Retinal pigment epithelial cell (primary cell): Measurements from ENCODE around the gene APOE.
"Not testable (repeated sequence)": the region's sequence is repeated elsewhere in the genome, so short reads cannot be mapped to it uniquely, and the experiment has no call there.

Experiments
- DNase-seq: peaks from one replicate; pipeline ENCODE4 v3.0.0-alpha.2; 2010; ENCODE audit warnings: low read depth
- H3K4me3 ChIP-seq: 2 replicates; pipeline ENCODE4 v1.5.1; 2011; ENCODE audit warnings: mild to moderate bottlenecking, low read length, control low read depth, moderate library complexity
- TF ChIP-seq, protein P1 (sequence below): conservative IDR thresholded peaks from 2 replicates; pipeline ENCODE4 v1.5.1; 2011; ENCODE audit warnings: low read depth, low read length, control low read depth, inconsistent platforms

The APOE gene

DNA sequence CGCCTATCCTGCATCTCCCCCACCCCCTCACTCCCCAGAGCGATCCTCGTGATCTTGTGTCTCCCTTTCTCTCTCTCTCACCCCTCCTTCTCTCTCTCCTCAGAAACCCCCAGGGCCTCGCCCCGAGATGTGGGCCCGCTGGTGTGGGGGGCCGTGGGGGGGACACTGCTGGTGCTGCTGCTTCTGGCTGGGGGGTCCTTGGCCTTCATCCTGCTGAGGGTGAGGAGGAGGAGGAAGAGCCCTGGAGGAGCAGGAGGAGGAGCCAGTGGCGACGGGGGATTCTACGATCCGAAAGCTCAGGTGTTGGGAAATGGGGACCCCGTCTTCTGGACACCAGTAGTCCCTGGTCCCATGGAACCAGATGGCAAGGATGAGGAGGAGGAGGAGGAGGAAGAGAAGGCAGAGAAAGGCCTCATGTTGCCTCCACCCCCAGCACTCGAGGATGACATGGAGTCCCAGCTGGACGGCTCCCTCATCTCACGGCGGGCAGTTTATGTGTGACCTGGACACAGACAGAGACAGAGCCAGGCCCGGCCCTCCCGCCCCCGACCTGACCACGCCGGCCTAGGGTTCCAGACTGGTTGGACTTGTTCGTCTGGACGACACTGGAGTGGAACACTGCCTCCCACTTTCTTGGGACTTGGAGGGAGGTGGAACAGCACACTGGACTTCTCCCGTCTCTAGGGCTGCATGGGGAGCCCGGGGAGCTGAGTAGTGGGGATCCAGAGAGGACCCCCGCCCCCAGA is 27.3 kb upstream of the APOE start:
- TF ChIP-seq, protein P1, sequence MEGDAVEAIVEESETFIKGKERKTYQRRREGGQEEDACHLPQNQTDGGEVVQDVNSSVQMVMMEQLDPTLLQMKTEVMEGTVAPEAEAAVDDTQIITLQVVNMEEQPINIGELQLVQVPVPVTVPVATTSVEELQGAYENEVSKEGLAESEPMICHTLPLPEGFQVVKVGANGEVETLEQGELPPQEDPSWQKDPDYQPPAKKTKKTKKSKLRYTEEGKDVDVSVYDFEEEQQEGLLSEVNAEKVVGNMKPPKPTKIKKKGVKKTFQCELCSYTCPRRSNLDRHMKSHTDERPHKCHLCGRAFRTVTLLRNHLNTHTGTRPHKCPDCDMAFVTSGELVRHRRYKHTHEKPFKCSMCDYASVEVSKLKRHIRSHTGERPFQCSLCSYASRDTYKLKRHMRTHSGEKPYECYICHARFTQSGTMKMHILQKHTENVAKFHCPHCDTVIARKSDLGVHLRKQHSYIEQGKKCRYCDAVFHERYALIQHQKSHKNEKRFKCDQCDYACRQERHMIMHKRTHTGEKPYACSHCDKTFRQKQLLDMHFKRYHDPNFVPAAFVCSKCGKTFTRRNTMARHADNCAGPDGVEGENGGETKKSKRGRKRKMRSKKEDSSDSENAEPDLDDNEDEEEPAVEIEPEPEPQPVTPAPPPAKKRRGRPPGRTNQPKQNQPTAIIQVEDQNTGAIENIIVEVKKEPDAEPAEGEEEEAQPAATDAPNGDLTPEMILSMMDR, result no peak
- no peak for DNase-seq
- no peak overlapping the region for H3K4me3 ChIP-seq

DNA sequence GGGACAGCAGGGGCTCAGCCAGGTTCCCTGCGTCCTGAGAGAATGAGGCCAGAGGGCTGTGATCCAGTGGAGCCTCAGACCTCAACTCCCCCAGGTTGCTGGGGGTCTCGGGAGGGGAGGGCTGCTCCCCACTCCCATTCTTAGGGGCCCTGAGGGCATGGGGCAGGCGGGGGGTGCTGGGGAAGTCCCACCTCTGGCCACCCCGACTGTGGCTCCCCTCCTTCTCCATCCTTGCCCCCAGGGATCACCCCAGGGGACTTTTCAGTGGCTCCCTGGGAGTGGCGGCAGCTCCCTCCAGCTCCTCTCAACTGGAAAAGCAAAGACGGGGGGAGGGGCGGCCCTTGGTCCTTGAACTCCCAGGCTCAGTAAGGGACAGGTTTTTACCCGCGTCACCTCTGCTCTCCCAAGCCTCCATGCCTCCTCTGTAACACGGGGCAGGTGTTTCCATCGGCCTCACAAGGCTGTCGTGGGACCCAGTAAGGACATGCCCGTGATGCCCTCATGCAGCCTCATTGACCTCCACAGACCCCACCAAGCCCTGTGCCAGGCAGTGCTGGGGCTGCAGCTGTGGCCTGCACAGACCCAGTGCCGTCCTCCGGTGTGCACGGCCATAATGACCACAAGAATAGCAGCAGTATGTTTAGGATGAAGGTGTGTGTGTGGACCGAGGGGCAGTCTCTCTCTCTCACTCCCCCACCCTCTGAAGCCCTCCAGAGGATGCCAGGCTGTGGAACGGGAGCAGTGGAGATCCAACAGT is 26.1 kb upstream of the APOE start:
- TF ChIP-seq, protein P1, result no peak
- no peak for DNase-seq
- no peak overlapping the region for H3K4me3 ChIP-seq

DNA sequence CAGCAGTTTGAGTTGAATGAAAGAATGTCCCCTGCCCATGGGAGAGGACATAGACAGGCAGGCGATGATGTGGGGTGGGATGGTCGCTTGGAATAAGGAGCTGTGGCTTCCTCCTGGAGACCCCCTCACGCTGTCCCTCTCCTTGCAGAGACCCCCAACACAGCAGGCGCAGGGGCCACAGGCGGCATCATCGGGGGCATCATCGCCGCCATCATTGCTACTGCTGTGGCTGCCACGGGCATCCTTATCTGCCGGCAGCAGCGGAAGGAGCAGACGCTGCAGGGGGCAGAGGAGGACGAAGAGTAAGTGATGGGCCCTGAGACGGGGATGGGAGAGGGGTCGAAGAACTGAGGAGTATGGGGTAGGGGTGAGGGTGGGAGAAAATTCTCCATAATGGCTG is 23.5 kb upstream of the APOE start:
- TF ChIP-seq, protein P1, result no peak
- no peak overlapping the region for H3K4me3 ChIP-seq
- DNase-seq, result no peak

DNA sequence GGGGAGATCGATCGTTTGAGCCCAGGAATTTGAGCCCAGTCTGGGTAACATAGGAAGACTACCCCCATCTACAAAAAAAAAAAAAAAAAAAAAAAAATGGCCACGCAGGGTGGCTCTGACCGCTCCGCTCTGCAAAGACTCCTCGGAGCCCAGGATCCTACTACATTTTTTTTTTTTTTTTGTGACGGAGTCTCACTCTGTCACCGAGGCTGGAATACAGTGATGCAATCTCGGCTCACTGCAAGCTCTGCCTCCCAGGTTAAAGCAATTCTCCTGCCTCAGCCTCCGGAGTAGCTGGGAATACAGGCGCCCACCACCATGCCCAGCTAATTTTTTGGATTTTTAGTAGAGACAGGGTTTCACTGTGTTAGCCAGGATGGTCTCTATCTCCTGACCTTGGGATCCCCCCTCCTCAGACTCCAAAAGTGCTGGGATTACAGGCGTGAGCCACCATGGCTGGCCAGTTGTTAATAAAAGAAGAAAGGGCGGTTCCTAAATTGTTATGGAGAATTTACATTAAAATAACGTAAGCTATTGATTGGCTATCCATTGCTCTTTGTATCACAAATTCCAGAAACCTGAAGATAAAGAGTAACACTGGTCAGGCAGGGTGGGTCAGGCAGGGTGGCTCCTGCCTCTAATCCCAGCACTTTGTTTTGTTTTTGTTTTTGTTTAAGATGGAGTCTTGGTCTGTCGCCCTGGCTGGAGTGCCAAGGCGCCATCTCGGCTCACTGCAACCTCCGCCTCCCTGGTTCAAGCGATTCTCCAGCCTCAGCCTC is 22.8 kb upstream of the APOE start:
- not testable (repeated sequence) for DNase-seq

DNA sequence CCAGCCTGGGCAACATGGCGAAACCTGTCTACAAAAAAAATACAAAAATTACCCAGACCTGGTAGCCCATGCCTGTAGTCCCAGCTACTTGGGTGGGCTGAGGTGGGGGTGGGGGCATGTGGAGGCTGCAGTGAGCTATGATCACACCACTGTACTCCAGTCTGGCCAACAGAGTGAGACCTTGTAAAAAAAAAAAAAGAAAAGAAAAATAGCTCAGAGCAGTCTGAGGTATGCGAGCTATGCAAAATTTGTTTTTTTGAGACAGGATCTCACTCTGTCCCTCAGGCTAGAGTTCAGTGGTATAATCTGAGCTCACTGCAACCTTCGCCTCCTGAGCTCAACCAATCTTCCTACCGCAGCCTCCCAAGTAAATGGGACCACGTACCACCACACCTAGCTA is 21.7 kb upstream of the APOE start:
- H3K4me3 ChIP-seq, result no peak overlapping the region
- no peak for DNase-seq
- TF ChIP-seq, protein P1, result no peak

More for the DNA sequence above, 22.8 kb upstream of the APOE start:
- H3K4me3 ChIP-seq, result not testable (repeated sequence)

DNA sequence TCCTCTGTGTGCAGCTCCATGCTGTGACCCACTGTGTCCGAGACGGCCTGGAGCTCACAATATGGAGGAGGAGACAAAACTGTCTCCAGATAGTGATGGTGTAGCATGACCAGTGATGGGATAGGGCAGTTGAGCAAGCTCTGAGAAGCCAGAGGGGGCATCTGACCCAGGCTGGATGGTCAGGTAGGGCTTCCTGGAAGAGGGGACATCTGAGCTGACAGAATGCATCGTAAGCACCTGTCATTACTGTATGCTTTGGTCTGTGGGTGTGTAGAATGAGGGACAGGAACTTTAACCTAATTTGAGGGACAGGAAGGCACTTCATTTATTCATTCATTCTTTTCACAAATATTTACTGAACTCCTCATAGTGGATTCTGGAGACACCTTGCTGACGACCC is 21.0 kb upstream of the APOE start:
- TF ChIP-seq, protein P1, result no peak
- H3K4me3 ChIP-seq, result no peak overlapping the region
- no peak for DNase-seq

DNA sequence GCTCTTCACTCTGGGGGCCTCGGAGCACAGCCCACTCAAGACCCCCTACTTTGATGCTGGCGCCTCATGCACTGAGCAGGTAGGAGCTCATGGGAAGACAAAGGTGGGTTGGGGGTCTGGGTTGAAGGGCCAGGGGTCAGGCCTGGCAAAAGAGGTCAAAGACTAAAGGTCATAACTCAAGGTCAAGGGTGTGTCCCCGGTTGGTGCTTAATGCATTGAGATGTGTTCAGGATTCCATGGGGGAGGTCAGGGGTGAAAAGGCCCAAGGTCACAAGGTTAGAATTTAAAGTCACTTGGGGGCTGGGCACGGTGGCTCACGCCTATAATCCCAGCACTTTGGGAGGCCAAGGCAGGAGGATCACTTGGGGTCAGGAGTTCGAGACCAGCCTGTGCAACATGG is 19.5 kb upstream of the APOE start:
- DNase-seq, result no peak
- no peak overlapping the region for H3K4me3 ChIP-seq
- TF ChIP-seq, protein P1, result no peak
